ENCODE measurements around the gene LENG1.
"Not testable (repeated sequence)": the region's sequence is repeated elsewhere in the genome, so short reads cannot be mapped to it uniquely, and the experiment has no call there.

LENG1 gene

GRCh38 chr19:54179921-54180461 is 20.5 kb upstream of the LENG1 start:
- DNase-seq (ENCODE audit: low read depth), result no peak
- TF ChIP-seq, protein P1, sequence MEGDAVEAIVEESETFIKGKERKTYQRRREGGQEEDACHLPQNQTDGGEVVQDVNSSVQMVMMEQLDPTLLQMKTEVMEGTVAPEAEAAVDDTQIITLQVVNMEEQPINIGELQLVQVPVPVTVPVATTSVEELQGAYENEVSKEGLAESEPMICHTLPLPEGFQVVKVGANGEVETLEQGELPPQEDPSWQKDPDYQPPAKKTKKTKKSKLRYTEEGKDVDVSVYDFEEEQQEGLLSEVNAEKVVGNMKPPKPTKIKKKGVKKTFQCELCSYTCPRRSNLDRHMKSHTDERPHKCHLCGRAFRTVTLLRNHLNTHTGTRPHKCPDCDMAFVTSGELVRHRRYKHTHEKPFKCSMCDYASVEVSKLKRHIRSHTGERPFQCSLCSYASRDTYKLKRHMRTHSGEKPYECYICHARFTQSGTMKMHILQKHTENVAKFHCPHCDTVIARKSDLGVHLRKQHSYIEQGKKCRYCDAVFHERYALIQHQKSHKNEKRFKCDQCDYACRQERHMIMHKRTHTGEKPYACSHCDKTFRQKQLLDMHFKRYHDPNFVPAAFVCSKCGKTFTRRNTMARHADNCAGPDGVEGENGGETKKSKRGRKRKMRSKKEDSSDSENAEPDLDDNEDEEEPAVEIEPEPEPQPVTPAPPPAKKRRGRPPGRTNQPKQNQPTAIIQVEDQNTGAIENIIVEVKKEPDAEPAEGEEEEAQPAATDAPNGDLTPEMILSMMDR (IDR thresholded peaks at IDR 0.05; ENCODE audit: control insufficient read depth, extremely low read depth, insufficient read depth), result no peak
- no peak overlapping the region for H3K4me3 ChIP-seq (ENCODE audit: low read depth, low read length)

DNA sequence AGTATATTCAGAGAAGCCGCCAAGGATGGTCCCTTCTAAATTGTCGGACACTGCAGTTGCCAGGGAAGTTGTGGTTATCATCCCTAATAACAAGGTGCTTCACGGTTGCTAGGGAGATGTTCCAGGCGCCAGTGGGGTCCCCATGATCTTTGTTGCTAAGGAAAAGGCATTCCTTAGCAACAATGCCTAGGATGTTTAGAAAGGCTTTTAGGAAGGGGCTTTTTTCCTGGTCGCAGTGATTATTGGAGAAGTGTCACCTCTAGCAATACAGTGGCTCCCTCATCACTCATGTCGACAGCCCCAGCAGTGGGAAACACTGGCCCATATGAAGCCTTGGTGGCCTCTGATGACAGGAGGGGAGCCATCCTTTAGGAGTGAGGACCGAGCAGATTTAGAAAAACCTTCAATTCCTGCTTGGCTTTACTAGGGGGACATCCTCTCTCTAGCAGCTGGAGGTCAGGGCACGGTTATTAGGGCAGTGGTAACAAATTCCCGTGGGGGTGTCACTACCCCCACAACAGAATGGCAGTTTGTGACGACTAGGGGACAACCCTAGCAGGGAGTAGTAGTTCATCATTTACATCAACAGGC is 19.8 kb upstream of the LENG1 start:
- TF ChIP-seq, protein P1 (IDR thresholded peaks at IDR 0.05; ENCODE audit: control insufficient read depth, extremely low read depth, insufficient read depth), result no peak
- no peak overlapping the region for H3K4me3 ChIP-seq (ENCODE audit: low read depth, low read length)
- no peak for DNase-seq (ENCODE audit: low read depth)

DNA sequence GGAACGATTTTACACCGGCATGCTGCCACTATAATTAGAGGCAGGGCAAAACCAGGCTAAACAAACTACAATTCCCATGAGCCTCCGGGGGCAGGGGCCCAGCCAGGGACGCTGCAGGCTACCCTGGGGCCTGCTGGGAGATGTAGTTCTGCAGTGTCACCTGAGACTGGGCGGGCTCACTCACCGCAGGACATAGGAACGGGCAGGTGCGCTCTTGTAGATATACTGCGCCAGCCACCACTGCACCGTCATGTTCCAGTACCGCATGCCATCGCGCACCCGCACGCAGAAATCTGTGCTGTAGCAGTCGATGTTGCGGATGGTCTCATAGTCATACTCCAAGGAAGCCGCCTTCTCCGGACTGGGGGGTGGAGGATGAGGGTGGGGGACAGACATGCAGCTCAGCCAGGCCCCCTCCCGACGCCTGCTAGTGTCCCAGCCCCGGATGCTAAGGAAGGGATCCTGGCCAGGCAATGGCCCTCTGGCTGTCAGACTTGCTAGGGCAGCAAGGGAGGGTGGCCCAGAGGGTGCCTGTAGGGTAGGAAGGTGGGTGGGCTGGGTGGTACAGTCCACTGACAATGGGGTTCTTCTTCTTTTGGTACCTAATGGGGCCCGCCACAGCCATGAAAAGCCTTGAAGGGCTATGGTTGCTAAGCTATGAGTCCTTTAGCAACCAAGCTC is 19.2 kb upstream of the LENG1 start:
- TF ChIP-seq, protein P1 (IDR thresholded peaks at IDR 0.05; ENCODE audit: control insufficient read depth, extremely low read depth, insufficient read depth), result no peak
- no peak for DNase-seq (ENCODE audit: low read depth)
- H3K4me3 ChIP-seq (ENCODE audit: low read depth, low read length), result no peak overlapping the region

DNA sequence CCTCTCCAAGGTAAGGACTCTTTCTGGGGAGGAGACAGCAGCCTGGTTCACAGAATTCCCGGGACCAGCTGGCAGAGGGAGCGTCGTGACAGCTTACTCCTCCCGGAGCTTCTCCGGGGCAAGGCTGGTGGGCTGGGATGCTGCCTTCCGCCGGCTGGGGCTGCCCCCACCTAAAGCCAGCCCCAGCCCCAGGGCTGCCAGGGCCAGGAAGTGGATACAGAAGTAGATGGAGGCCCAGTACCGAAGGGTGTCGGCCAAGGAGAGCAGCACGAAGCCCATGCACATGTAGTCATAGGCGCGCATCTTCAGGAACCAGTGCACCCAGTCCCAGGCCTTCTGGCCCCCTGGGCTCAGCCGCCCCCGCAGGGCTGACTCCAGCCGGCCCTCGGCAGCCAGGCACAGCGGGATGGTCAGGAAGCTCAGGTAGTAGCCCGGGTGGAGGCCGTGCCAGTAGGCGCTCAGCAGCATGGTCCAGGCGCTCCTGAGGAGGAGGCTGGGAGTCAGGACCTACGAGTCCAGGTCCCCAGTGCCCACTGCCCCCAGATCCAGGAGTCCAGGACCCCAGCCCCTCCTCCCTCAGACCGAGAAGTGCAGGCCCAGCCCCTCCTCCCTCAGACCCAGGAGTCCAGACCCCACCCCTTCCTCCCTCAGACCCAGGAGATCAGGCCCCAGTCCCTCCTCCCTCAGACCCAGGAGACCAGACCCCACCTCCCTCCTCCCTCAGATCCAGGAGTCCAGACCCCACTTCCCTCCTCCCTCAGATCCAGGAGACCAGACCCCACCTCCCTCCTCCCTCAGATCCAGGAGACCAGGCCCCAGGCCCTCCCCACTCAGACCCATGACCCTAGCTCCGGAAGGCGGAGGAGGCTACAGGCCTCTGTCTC is 14.7 kb upstream of the LENG1 start:
- no peak overlapping the region for H3K4me3 ChIP-seq (ENCODE audit: low read depth, low read length)
- no peak for DNase-seq (ENCODE audit: low read depth)
- TF ChIP-seq, protein P1 (IDR thresholded peaks at IDR 0.05; ENCODE audit: control insufficient read depth, extremely low read depth, insufficient read depth), result no peak

GRCh38 chr19:54173359-54173699 is 13.8 kb upstream of the LENG1 start:
- peak overlapping the region; percentile 93 for H3K4me3 ChIP-seq (ENCODE audit: low read depth, low read length)
- TF ChIP-seq, protein P1 (IDR thresholded peaks at IDR 0.05; ENCODE audit: control insufficient read depth, extremely low read depth, insufficient read depth), result no peak
- DNase-seq (ENCODE audit: low read depth), result no peak

- DNase-seq (ENCODE audit: low read depth), result peak; percentile 70
- TF ChIP-seq, protein P1 (IDR thresholded peaks at IDR 0.05; ENCODE audit: control insufficient read depth, extremely low read depth, insufficient read depth), result peak; percentile 35
- H3K4me3 ChIP-seq (ENCODE audit: low read depth, low read length), result peak within 1 kb of the TSS; percentile 93
Measured at GRCh38 chr19:54172471-54173358, 13.2 kb upstream of the LENG1 start, which contains the start of gene TMC4. TSS of gene TMC4 (minus strand) at chr19:54173160. CDS start at chr19:54173117, 43 bp downstream.

DNA sequence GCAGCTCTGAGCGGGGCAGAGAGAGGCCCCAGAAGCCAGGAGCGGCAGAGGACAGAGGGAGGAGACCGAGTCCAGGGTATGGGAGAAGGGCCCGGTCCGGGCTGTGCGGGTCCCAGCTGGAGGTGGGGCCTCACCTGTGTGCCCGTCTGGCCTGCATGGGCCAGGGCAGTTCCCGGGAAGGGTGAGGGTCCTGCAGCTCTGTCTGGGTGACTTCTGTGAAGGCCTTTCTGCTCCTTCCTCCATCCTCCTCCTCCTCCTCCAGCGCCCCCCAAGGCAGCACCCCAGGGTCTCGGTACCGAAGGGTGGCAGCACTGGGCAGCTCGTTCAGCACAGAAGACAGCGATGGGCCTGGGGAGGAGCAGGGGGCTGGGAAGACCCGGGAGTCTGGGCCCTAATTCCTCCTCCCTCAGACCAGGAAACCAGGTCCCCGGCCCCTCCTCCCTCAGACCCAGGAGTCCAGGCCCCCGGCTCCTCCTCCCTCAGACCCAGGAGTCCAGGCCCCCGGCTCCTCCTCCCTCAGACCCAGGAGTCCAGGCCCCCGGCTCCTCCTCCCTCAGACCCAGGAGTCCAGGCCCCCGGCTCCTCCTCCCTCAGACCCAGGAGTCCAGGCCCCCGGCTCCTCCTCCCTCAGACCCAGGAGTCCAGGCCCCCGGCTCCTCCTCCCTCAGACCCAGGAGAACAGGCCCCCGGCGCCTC is 12.4 kb upstream of the LENG1 start:
- H3K4me3 ChIP-seq (ENCODE audit: low read depth, low read length), result peak overlapping the region; percentile 93
- DNase-seq (ENCODE audit: low read depth), result not testable (repeated sequence)
